ENCODE data around the gene BAG3. TPM values are rescaled to one million over a fixed set of nuclear protein-coding genes. Genes with fewer than 3 reads are reported as not detected.
"Not testable (repeated sequence)": the region's sequence is repeated elsewhere in the genome, so short reads cannot be mapped to it uniquely, and the experiment has no call there.

BAG3 gene
- total and polyA plus RNA-seq, 2 of the 8 experiments (the other 6 are each of a cell fraction or from before 2014, with no cell fraction given): 3.5 to 13.3 TPM

GRCh38 chr10:119619215-119619614 lies 32.0 kb upstream of the BAG3 start (continued):
- no peak for TF ChIP-seq EGR1 (IDR thresholded peaks at IDR 0.05; ENCODE audit: borderline replicate concordance, low read depth, low read length)
- no peak for TF ChIP-seq NRF1 (IDR thresholded peaks at IDR 0.05; ENCODE audit: low read depth, low read length)
- TF ChIP-seq POLR2A (IDR thresholded peaks at IDR 0.05; ENCODE audit: control extremely low read depth in 1 of 2, low read depth in 2 of 2, low read length in 2 of 2): no peak
- no peak for TF ChIP-seq CHD2 (IDR thresholded peaks at IDR 0.05; ENCODE audit: low read length)
- TF ChIP-seq, protein P1, sequence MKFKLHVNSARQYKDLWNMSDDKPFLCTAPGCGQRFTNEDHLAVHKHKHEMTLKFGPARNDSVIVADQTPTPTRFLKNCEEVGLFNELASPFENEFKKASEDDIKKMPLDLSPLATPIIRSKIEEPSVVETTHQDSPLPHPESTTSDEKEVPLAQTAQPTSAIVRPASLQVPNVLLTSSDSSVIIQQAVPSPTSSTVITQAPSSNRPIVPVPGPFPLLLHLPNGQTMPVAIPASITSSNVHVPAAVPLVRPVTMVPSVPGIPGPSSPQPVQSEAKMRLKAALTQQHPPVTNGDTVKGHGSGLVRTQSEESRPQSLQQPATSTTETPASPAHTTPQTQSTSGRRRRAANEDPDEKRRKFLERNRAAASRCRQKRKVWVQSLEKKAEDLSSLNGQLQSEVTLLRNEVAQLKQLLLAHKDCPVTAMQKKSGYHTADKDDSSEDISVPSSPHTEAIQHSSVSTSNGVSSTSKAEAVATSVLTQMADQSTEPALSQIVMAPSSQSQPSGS (IDR thresholded peaks at IDR 0.05; ENCODE audit: low read length): no peak

- POLR2A ChIA-PET (ENCODE audit: partially characterized antibody); H2BK12ac ChIP-seq (ENCODE audit: low read depth, low read length): not testable (repeated sequence)
Measured at GRCh38 chr10:119619811-119620210, 31.4 kb upstream of the BAG3 start.

More at GRCh38 chr10:119619811-119620210, 31.4 kb upstream of the BAG3 start:
- H3K56ac ChIP-seq (replicated peaks; ENCODE audit: insufficient read length, low read depth, low read length); H3K4ac ChIP-seq (replicated peaks; ENCODE audit: insufficient read length, low read depth, low read length); H3K23me2 ChIP-seq (ENCODE audit: low read depth, low read length); H4K91ac ChIP-seq (replicated peaks; ENCODE audit: insufficient read length, low read length); H3K79me2 ChIP-seq (ENCODE audit: control insufficient read depth in 1 of 2, insufficient read depth in 2 of 2, low read length in 2 of 2); H3K27me3 ChIP-seq (replicated peaks in 1 of 4; ENCODE audit: control insufficient read depth in 3 of 4, extremely low read depth in 1 of 4, insufficient read depth in 3 of 4, low read length in 3 of 4); H3K9ac ChIP-seq (replicated peaks in 1 of 4; ENCODE audit: extremely low read depth in 1 of 4, low read depth in 3 of 4, low read length in 3 of 4); H2BK5ac ChIP-seq (ENCODE audit: low read depth, low read length); H3K9me3 ChIP-seq (ENCODE audit: insufficient read depth in 2 of 2, low read depth in 1 of 2, low read length in 1 of 2); FAIRE-seq; H2AK5ac ChIP-seq (ENCODE audit: low read depth, low read length); H3K23ac ChIP-seq (ENCODE audit: insufficient read length); H3K18ac ChIP-seq (ENCODE audit: extremely low read depth, low read length); H3K36me3 ChIP-seq (ENCODE audit: control insufficient read depth in 2 of 4, insufficient read depth in 4 of 4, low read length in 3 of 4); H2AFZ ChIP-seq (ENCODE audit: low read length); H2BK20ac ChIP-seq (ENCODE audit: low read length); H4K8ac ChIP-seq (ENCODE audit: extremely low read depth, insufficient read depth, low read length); H3K14ac ChIP-seq (ENCODE audit: insufficient read length); H3K27ac ChIP-seq (ENCODE audit: low read depth, low read length); H2BK120ac ChIP-seq (replicated peaks; ENCODE audit: low read depth, low read length); H3K4me2 ChIP-seq (ENCODE audit: insufficient read depth in 1 of 2, low read depth in 2 of 2, low read length in 2 of 2); H3K4me3 ChIP-seq (ENCODE audit: extremely low read depth in 1 of 4, insufficient read depth in 2 of 4, low read depth in 3 of 4, low read length in 4 of 4); H3K79me1 ChIP-seq (ENCODE audit: low read depth, low read length); H3K4me1 ChIP-seq (replicated peaks in 1 of 4; ENCODE audit: control insufficient read depth in 3 of 4, insufficient read depth in 4 of 4, low read length in 3 of 4); H4K20me1 ChIP-seq (replicated peaks in 1 of 2; ENCODE audit: control insufficient read depth in 1 of 2, insufficient read depth in 2 of 2, low read length in 2 of 2); DNase-seq (ENCODE audit: low read depth in 1 of 2, low spot score in 2 of 2): not testable (repeated sequence)
- WGBS, 2 experiments (ENCODE audit: extremely low coverage in 1 of 2, insufficient coverage in 1 of 2, insufficient read length in 1 of 2, insufficient replicate concordance in 2 of 2, low coverage in 1 of 2, low lambda C conversion rate in 2 of 2, missing lambda C conversion rate in 1 of 2): 88% methylated on average over 8 of the region's 8 CpGs; no CpG with 5 or more reads in 1 of the 2 experiments
- peak overlapping the region; percentile 5 for H4K5ac ChIP-seq (ENCODE audit: insufficient read length, low read depth, low read length)
- CTCF ChIA-PET (ENCODE audit: partially characterized antibody): interaction anchor here (0.7 to 4.0 kb wide), 5 partner anchors 11 to 420 kb away, joined by 3 to 21 read pairs (median 3); no protein-coding TSS in a partner anchor
- peak overlapping the region; percentile 53; the same call in 1 of the 2 replicates for H2BK15ac ChIP-seq (ENCODE audit: low read length)

Measured in H1 (cell line).